ENCODE measurements around the gene RGCC.

RGCC gene

GRCh38 chr13:41492432-41493260 is 35.3 kb downstream of the RGCC start:
- Histone ChIP-seq H4K20me1 (ENCODE audit: insufficient read depth) (no peaks in the 10 kb centered on the region), H3K36me3 (ENCODE audit: insufficient read depth) (no peaks in the 10 kb centered on the region), H3K4me1 (ENCODE audit: low read depth, poor library complexity, severe bottlenecking) (no peaks in the 10 kb centered on the region), H3K4me3 (IDR thresholded peaks at IDR 0.05; ENCODE audit: insufficient read depth, low read depth, low read length) (no peak overlapping the region), H3K4me2 (no peak overlapping the region), H2AFZ (ENCODE audit: low read depth) (no peak overlapping the region), H3K27ac (no peak overlapping the region), H3K79me2 (ENCODE audit: insufficient read depth, low read depth) (no peaks in the 10 kb centered on the region), H3K9ac (no peak overlapping the region), H3K27me3 (ENCODE audit: insufficient read depth, low read depth) (no peaks in the 10 kb centered on the region)
- TF ChIP-seq CTCF (conservative IDR thresholded peaks at IDR 0.05; ENCODE audit: low read depth, low read length), result no peak

- Histone ChIP-seq H3K9ac (no peak overlapping the region), H3K27ac (no peak overlapping the region), H3K36me3 (ENCODE audit: insufficient read depth) (no peaks in the 10 kb centered on the region), H3K79me2 (ENCODE audit: insufficient read depth, low read depth) (no peaks in the 10 kb centered on the region), H3K4me1 (ENCODE audit: low read depth, poor library complexity, severe bottlenecking) (no peaks in the 10 kb centered on the region), H3K4me2 (no peak overlapping the region), H3K4me3 (IDR thresholded peaks at IDR 0.05; ENCODE audit: insufficient read depth, low read depth, low read length) (no peak overlapping the region), H4K20me1 (ENCODE audit: insufficient read depth) (no peaks in the 10 kb centered on the region), H2AFZ (ENCODE audit: low read depth) (no peak overlapping the region), H3K27me3 (ENCODE audit: insufficient read depth, low read depth) (no peaks in the 10 kb centered on the region)
- TF ChIP-seq CTCF (conservative IDR thresholded peaks at IDR 0.05; ENCODE audit: low read depth, low read length), result no peak
Measured at GRCh38 chr13:41494202-41494601, 36.9 kb downstream of the RGCC start.

GRCh38 chr13:41495044-41495443 is 37.7 kb downstream of the RGCC start:
- Histone ChIP-seq H3K4me2 (no peak overlapping the region), H3K9ac (no peak overlapping the region), H2AFZ (ENCODE audit: low read depth) (no peak overlapping the region), H3K4me1 (ENCODE audit: low read depth, poor library complexity, severe bottlenecking) (peaks cover 2% of the 10 kb centered on the region), H3K4me3 (IDR thresholded peaks at IDR 0.05; ENCODE audit: insufficient read depth, low read depth, low read length) (no peak overlapping the region), H3K79me2 (ENCODE audit: insufficient read depth, low read depth) (no peaks in the 10 kb centered on the region), H3K27me3 (ENCODE audit: insufficient read depth, low read depth) (no peaks in the 10 kb centered on the region), H3K27ac (no peak overlapping the region), H4K20me1 (ENCODE audit: insufficient read depth) (no peaks in the 10 kb centered on the region), H3K36me3 (ENCODE audit: insufficient read depth) (no peaks in the 10 kb centered on the region)
- no peak for TF ChIP-seq CTCF (conservative IDR thresholded peaks at IDR 0.05; ENCODE audit: low read depth, low read length)

- Histone ChIP-seq H3K9ac (no peak overlapping the region), H3K4me1 (ENCODE audit: low read depth, poor library complexity, severe bottlenecking) (peaks cover 18% of the 10 kb centered on the region), H3K27me3 (ENCODE audit: insufficient read depth, low read depth) (no peaks in the 10 kb centered on the region), H3K27ac (no peak overlapping the region), H3K4me2 (no peak overlapping the region), H4K20me1 (ENCODE audit: insufficient read depth) (no peaks in the 10 kb centered on the region), H2AFZ (ENCODE audit: low read depth) (no peak overlapping the region), H3K79me2 (ENCODE audit: insufficient read depth, low read depth) (no peaks in the 10 kb centered on the region), H3K4me3 (IDR thresholded peaks at IDR 0.05; ENCODE audit: insufficient read depth, low read depth, low read length) (no peak overlapping the region), H3K36me3 (ENCODE audit: insufficient read depth) (no peaks in the 10 kb centered on the region)
- no peak for TF ChIP-seq CTCF (conservative IDR thresholded peaks at IDR 0.05; ENCODE audit: low read depth, low read length)
Measured at GRCh38 chr13:41496420-41497234, 39.3 kb downstream of the RGCC start.
